ENCODE data around the gene TBC1D30.
"Not testable (repeated sequence)": the region's sequence is repeated elsewhere in the genome, so short reads cannot be mapped to it uniquely, and the experiment has no call there.

Gene TBC1D30, protein sequence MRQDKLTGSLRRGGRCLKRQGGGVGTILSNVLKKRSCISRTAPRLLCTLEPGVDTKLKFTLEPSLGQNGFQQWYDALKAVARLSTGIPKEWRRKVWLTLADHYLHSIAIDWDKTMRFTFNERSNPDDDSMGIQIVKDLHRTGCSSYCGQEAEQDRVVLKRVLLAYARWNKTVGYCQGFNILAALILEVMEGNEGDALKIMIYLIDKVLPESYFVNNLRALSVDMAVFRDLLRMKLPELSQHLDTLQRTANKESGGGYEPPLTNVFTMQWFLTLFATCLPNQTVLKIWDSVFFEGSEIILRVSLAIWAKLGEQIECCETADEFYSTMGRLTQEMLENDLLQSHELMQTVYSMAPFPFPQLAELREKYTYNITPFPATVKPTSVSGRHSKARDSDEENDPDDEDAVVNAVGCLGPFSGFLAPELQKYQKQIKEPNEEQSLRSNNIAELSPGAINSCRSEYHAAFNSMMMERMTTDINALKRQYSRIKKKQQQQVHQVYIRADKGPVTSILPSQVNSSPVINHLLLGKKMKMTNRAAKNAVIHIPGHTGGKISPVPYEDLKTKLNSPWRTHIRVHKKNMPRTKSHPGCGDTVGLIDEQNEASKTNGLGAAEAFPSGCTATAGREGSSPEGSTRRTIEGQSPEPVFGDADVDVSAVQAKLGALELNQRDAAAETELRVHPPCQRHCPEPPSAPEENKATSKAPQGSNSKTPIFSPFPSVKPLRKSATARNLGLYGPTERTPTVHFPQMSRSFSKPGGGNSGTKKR

GRCh38 chr12:64824500-64825142 lies at the start of gene TBC1D30:
Gene TBC1D30, plus strand, starts transcription at chr12:64824647. Its CDS starts 233 bp downstream, at chr12:64824880.
- DNase-seq: peak; percentile 21

- not testable (repeated sequence) for DNase-seq
These were observed 49.2 kb upstream of the TBC1D30 start for GRCh38 chr12:64775147-64775736.

- no peak for DNase-seq
These were observed 45.0 kb upstream of the TBC1D30 start for GRCh38 chr12:64779354-64779974.

GRCh38 chr12:64780132-64780530 lies 44.3 kb upstream of the TBC1D30 start:
- no peak for DNase-seq

DNA sequence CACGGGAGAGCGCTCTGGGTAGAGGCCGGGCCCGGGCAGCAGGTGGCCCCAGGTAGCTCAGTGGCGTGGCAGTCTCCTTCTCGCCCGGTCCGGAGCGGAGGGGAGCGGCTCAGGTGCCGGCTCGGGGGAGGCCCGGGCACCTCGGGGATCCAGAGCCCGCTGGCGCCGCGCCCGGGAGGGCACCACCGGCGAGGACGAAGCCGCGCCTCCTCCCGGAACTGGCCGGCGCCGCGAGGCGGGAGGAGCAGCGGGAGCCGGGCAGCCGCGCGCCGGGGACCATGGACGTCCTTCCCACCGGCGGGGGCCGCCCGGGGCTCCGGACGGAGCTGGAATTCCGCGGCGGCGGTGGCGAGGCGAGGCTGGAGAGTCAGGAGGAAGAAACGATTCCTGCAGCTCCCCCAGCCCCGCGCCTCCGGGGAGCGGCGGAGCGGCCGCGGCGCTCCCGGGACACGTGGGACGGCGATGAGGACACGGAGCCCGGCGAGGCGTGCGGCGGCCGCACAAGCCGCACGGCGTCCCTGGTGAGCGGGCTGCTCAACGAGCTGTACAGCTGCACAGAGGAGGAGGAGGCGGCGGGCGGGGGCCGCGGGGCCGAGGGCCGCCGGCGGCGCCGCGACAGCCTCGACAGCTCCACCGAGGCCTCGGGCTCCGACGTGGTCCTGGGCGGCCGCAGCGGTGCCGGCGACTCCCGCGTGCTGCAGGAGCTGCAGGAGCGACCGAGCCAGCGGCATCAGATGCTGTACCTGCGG lies 43.7 kb upstream of the TBC1D30 start:
- DNase-seq: peak in 1 of 2 donors; percentile 4

DNA sequence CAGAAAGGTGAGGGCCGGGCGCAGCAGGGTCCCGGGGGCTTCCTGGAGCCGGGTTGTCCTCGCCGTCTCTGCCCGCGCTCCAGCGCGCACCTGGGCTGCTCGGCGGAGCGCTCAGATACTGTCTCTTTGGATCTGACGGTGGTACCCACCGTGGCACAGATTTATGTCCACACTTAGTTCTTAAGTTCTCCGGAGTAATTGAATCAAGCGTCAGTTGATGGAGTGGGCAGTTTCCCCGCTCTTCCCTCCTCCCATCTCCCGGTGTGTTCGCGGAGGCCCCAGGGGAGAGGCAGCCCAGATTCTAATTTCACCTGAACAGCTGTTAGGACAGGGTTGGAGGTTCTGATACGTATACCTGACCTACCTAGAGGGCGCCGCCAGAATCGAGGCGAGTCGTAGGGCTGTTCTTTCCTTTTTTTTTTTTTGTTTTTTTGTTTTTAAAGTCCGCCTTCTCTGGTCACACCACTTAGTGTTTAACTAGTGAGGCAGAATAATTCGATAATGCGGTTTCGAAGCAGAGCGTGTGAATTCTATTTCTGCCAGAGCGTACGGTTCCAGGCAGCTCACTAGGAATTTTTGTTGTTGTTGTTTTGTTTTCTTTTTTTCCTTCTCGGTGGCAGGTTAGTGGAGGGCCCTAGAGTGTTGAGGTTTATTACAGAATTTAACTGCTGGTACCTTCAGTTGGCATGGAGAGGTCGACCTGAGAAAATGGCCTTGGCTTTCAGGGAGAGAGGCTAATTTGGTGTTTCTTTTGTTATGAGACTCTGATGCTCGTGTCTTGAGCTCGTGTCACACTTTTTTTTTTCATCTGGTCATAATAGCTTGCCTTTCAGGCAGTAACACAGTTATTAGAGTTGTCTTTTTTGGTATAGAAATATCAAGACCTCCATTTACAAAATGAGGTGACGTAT lies 42.9 kb upstream of the TBC1D30 start:
- DNase-seq: peak in 1 of 2 donors; percentile 3

DNA sequence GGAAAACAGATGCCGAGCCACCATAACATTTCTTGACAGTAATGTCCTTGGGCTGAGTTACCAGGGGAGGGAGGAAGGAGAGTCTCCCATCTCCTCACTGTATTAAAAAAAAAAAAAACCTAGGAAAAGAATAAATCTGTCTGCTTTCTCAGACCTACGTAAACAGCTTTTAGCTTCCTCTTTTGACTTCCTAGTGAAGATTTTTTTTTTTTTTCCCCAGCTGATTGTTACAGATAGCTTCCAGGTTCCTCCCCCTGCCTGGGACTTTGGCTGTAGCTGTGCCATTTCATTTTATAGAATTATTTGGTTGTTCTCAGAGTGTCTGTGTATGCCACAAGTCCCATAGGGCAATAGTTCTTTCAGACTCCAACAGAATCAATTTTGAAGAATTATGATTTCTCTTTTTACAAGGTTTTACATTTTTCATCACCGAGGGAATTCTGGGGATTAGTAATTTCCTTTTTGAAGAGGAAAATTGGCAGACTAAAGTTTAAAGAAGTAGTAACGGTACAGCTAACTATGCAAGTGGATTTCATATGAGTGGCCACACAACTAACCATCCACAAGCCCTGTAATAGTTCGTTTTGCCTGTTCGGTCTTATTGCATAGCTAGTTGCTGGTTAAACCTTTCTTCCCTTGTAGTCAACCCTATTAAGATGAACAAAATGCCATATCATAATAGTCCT lies 42.1 kb upstream of the TBC1D30 start:
- DNase-seq: no peak

DNA sequence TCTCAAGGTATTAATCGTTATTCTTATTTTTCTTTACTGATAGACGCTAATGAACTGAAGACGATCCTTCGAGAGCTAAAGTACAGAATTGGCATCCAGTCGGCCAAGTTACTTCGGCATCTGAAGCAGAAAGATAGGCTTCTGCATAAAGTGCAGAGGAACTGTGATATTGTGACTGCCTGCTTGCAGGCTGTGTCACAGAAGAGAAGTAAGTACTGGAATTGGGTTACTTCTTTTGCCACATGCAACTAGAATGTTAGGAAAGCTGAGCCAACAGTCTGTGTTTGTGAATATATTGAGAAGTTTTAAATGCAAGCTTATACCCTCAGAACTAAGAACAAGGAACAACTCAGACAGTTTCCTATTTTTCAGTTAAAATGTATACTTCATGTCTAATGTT lies 38.6 kb upstream of the TBC1D30 start:
- no peak for DNase-seq

GRCh38 chr12:64790166-64790565 lies 34.3 kb upstream of the TBC1D30 start:
- DNase-seq: no peak

DNA sequence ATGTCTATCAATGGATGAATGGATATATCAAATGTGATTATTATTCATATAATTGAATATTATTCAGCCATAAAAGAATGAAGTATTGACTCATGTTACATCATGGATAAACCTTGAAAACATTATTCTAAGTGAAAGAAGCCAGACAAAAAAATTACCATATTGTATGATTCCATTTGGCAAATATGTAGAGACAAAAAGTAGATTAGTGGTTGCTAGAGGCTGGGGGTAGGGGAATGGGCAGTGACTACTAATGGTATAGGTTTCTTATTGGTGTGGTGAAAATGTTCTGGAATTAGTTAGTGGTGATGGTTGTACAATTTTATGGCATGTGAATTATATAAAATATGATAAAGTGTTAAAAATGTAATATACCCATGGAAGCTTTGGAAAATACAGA lies 33.4 kb upstream of the TBC1D30 start:
- DNase-seq: no peak

- DNase-seq: no peak
These were observed 32.3 kb upstream of the TBC1D30 start for GRCh38 chr12:64792128-64792527.

- DNase-seq: no peak
These were observed 30.8 kb upstream of the TBC1D30 start for GRCh38 chr12:64793610-64794009.

DNA sequence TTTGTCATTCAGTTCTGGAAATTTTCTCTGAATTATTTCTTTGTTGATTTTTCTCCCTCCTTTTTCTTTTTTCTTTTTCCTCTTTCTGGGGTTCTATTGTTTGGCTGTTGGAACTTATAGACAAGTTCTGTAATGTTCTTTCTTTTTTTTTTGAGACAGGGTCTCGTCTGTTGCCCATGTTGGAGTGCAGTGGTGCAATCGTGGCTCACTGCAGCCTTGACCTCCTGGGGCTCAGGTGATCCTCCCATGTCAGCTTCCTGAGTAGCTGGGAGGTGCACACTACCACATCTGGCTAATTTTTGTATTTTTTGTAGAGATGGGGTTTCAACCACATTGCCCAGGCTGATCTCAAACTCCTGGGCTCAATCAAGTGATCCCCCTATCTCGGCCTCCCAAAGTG lies 30.1 kb upstream of the TBC1D30 start:
- no peak for DNase-seq

GRCh38 chr12:64796205-64796845 lies 28.1 kb upstream of the TBC1D30 start:
- peak; percentile 61 to 69 for DNase-seq

DNA sequence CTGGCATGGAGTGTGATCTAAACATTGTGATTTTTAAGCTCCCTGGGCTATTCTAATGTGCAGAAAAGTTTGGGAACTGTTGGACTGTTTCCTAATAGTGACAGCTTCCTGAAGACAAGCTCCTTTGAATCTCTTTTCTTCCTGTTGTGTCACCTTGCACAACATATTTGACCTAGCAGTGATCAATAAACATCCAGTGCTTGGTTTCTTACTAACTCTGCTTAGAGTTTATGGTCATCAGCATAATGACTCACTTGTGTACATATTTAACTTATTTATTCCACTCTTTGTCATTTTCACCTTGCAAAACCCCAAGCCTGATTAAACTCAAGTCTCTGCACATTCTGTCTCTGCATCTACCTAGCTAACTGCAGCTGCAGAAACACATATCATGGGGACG lies 27.3 kb upstream of the TBC1D30 start:
- no peak for DNase-seq

GRCh38 chr12:64798165-64798564 lies 26.3 kb upstream of the TBC1D30 start:
- no peak for DNase-seq

GRCh38 chr12:64800640-64801039 lies 23.8 kb upstream of the TBC1D30 start:
- DNase-seq: no peak

- no peak for DNase-seq
These were observed 23.1 kb upstream of the TBC1D30 start for GRCh38 chr12:64801381-64801780.

GRCh38 chr12:64802180-64802775 lies 22.2 kb upstream of the TBC1D30 start:
- peak; percentile 14 to 44 for DNase-seq

Measured in activated CD4-positive, alpha-beta T cell treated with anti-CD3 and anti-CD28 coated beads for 4 hours (primary cell).